GM12891 (cell line): ENCODE results near the gene PPARG.

Experiments
- POLR2A ChIP-seq: IDR thresholded peaks from 2 replicates; pipeline ENCODE4 v1.6.1; 2011; ENCODE audit warnings: low read depth, low read length, control low read depth
- POLR2AphosphoS5 ChIP-seq: IDR thresholded peaks from 2 replicates; pipeline ENCODE4 v1.6.1; 2011; ENCODE audit warnings: low read depth, low read length, control low read depth
- TAF1 ChIP-seq: IDR thresholded peaks from 2 replicates; pipeline ENCODE4 v1.6.1; 2011; ENCODE audit warnings: low read depth, low read length, control low read depth

DNA sequence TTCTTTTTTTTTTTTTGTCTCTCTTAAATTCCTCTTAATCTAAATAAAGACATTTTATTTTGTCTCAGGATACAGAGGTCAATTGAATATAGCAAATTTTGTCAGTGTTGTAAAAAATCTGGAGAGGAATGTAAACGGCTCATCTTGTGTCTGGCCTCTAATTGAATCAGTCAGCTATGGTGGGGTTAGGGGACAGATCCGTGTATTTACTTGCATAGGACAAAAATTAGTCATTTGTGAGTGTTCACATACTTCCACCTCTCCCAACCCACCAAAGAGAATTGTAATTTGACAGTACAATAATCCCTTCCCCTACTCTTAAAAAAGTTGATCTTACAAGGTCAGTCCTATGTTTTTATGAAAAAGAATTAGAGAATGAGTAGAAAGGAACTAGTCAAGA is 18.3 kb downstream of the PPARG start:
- TF ChIP-seq POLR2A (no peak), POLR2AphosphoS5 (no peak), TAF1 (no peak)
